HL-60/S4 treated with phorbol 12-myristate 13-acetate at 8.2 ng/mL for 4 days and 3 days (cell line): ENCODE results near the gene SGIP1.
"Not testable (repeated sequence)": the region's sequence is repeated elsewhere in the genome, so short reads cannot be mapped to it uniquely, and the experiment has no call there.

Experiments used
- in situ Hi-C: fragments of 300-500 bp; cut with MboI; formaldehyde crosslinking; loops from 2 replicates; pipeline ENCODE4 v1.15.0; 2022; ENCODE audit warnings: low sequenced_read_pairs

Gene SGIP1

GRCh38 chr1:66758241-66758755 is 224.3 kb downstream of the SGIP1 start:
- in situ Hi-C loops = no loop called here

- in situ Hi-C loops = no loop called here
Measured at GRCh38 chr1:66760506-66760905, 226.6 kb downstream of the SGIP1 start.

- in situ Hi-C loops = no loop called here
Measured at GRCh38 chr1:66761221-66761620, 227.3 kb downstream of the SGIP1 start.

GRCh38 chr1:66764994-66765578 is 231.1 kb downstream of the SGIP1 start:
- in situ Hi-C loops = no loop called here

- in situ Hi-C loops = no loop called here
Measured at GRCh38 chr1:66767626-66768025, 233.7 kb downstream of the SGIP1 start.

- in situ Hi-C loops = no loop called here
Measured at GRCh38 chr1:66768965-66769364, 235.0 kb downstream of the SGIP1 start.

GRCh38 chr1:66769512-66770229 is 235.7 kb downstream of the SGIP1 start:
- in situ Hi-C loops = no loop called here

- in situ Hi-C loops = no loop called here
Measured at GRCh38 chr1:66770240-66770639, 236.3 kb downstream of the SGIP1 start.

GRCh38 chr1:66770694-66771093 is 236.7 kb downstream of the SGIP1 start:
- in situ Hi-C loops = no loop called here

- in situ Hi-C loops = no loop called here
Measured at GRCh38 chr1:66773227-66773626, 239.3 kb downstream of the SGIP1 start.

GRCh38 chr1:66774438-66774837 is 240.5 kb downstream of the SGIP1 start:
- in situ Hi-C loops = no loop called here

GRCh38 chr1:66775646-66776045 is 241.7 kb downstream of the SGIP1 start:
- in situ Hi-C loops = no loop called here

GRCh38 chr1:66777831-66778230 is 243.9 kb downstream of the SGIP1 start:
- in situ Hi-C loops = no loop called here

- in situ Hi-C loops = no loop called here
Measured at GRCh38 chr1:66778266-66778665, 244.3 kb downstream of the SGIP1 start.

- in situ Hi-C loops = no loop called here
Measured at GRCh38 chr1:66778969-66779368, 245.0 kb downstream of the SGIP1 start.

GRCh38 chr1:66779475-66780078 is 245.6 kb downstream of the SGIP1 start:
- in situ Hi-C loops = no loop called here

GRCh38 chr1:66785800-66786199 is 251.8 kb downstream of the SGIP1 start:
- in situ Hi-C loops = not testable (repeated sequence)

- in situ Hi-C loops = no loop called here
Measured at GRCh38 chr1:66787641-66788040, 253.7 kb downstream of the SGIP1 start.

GRCh38 chr1:66788231-66788939 is 254.4 kb downstream of the SGIP1 start:
- in situ Hi-C loops = no loop called here

- in situ Hi-C loops = no loop called here
Measured at GRCh38 chr1:66791621-66792610, 258.0 kb downstream of the SGIP1 start.
